A549 (cell line): ENCODE results near the gene METTL27. TPM values are rescaled to one million over a fixed set of nuclear protein-coding genes. Genes with fewer than 3 reads are reported as not detected.
"Not testable (repeated sequence)": the region's sequence is repeated elsewhere in the genome, so short reads cannot be mapped to it uniquely, and the experiment has no call there.

Experiments used
- ATAC-seq, 2 experiments: fragments of 200-7000 bp in 1 of 2; fragments of >200 bp in 1 of 2; cut with Nextera tagmentation in 1 of 2; cut with Tn5 transposase in 1 of 2; 3 replicates each; pipeline versions ENCODE4 v1.8.0 to v1.9.1; 2018 to 2020; ENCODE audit warnings: mild to moderate bottlenecking in 1 of 2, moderate library complexity in 1 of 2
- CTCF ChIA-PET: fragments of 300-600 bp; sonication (Branson Sonifier 250); formaldehyde crosslinking; extraction: SDS; loops from one replicate; lab custom pipeline; 2021; ENCODE audit warnings: antibody characterized with exemption, inconsistent platforms; lab: Yijun Ruan, JAX
- POLR2A ChIA-PET: fragments of 350-600 bp; formaldehyde crosslinking; extraction: SDS; loops from one replicate; lab custom pipeline; 2021; ENCODE audit warnings: antibody characterized with exemption, inconsistent platforms; lab: Yijun Ruan, JAX
- DNase-seq, 2 experiments: peaks; one replicate each; pipeline versions ENCODE4 v3.0.0 to v3.0.0-alpha.2; 2011 to 2016; ENCODE audit warnings: low read depth in 1 of 2, low spot score in 1 of 2
- FAIRE-seq: peaks from 2 replicates; lab custom pipeline; 2011; peaks lifted over from hg19 to GRCh38; lab: Jason Lieb, UNC
- H3K27ac ChIP-seq, 2 experiments: fragments of >200 bp; sonication (Bioruptor Twin); formaldehyde crosslinking; 3 replicates each; pipeline ENCODE4 v1.5.1; 2016 to 2017
- H3K4me1 ChIP-seq: fragments of >200 bp; sonication (Bioruptor Twin); formaldehyde crosslinking; 3 replicates; pipeline ENCODE4 v1.6.1; 2016
- H3K4me2 ChIP-seq: fragments of >200 bp; sonication (Bioruptor Twin); formaldehyde crosslinking; 3 replicates; pipeline ENCODE4 v1.6.1; 2016
- H3K4me3 ChIP-seq: fragments of >200 bp; sonication (Bioruptor Twin); formaldehyde crosslinking; 3 replicates; pipeline ENCODE4 v1.5.1; 2016
- H3K9me3 ChIP-seq: fragments of >200 bp; sonication (Bioruptor Twin); formaldehyde crosslinking; 3 replicates; pipeline ENCODE4 v1.6.1; 2016
- BHLHE40 ChIP-seq: IDR thresholded peaks from 2 replicates; pipeline ENCODE4 v1.6.1; 2012; ENCODE audit warnings: low read depth, low read length, inconsistent platforms
- CBX2 ChIP-seq: fragments of 200-600 bp; sonication (generic); IDR thresholded peaks from 2 replicates; pipeline ENCODE4 v1.6.1; 2016; ENCODE audit warnings: low read depth, mild to moderate bottlenecking, borderline replicate concordance
- CHD2 ChIP-seq: fragments of 150-350 bp; IDR thresholded peaks from 2 replicates; pipeline ENCODE4 v1.6.1; 2014; ENCODE audit warnings: low read length; ENCODE audit not compliant: partially characterized antibody
- FOSL2 ChIP-seq, 2 experiments: fragments of 450-650 bp in 1 of 2; fragments of >200 bp in 1 of 2; sonication (Bioruptor Twin) in 1 of 2; formaldehyde crosslinking; IDR thresholded peaks; 2 replicates each; pipeline versions ENCODE4 v1.5.0 to v1.6.1; 2016 to 2020; ENCODE audit warnings: mild to moderate bottlenecking in 1 of 2, moderate library complexity in 1 of 2
- FOXS1 ChIP-seq: fragments of 250-450 bp; sonication (Bioruptor Pico); IDR thresholded peaks from 2 replicates; pipeline ENCODE4 v1.5.0; 2020; ENCODE audit warnings: mild to moderate bottlenecking, moderate library complexity
- GATA3 ChIP-seq: IDR thresholded peaks from 2 replicates; pipeline ENCODE4 v1.6.1; 2012; ENCODE audit warnings: borderline replicate concordance
- HDAC2 ChIP-seq: fragments of 200-600 bp; sonication (generic); IDR thresholded peaks from 2 replicates; pipeline ENCODE4 v1.6.1; 2016
- HEYL ChIP-seq: fragments of 250-450 bp; sonication (Bioruptor Pico); IDR thresholded peaks from 2 replicates; pipeline ENCODE4 v1.8.0; 2021; ENCODE audit warnings: mild to moderate bottlenecking, moderate library complexity
- JUNB ChIP-seq: fragments of >200 bp; sonication (Bioruptor Twin); formaldehyde crosslinking; IDR thresholded peaks from 2 replicates; pipeline ENCODE4 v1.6.1; 2016
- KDM1A ChIP-seq: fragments of 200-600 bp; sonication (generic); IDR thresholded peaks from 2 replicates; pipeline ENCODE4 v1.6.1; 2016; ENCODE audit warnings: low read depth, mild to moderate bottlenecking
- MAFK ChIP-seq: fragments of 450-650 bp; IDR thresholded peaks from 2 replicates; pipeline ENCODE4 v1.6.1; 2014; ENCODE audit not compliant: partially characterized antibody
- MYC ChIP-seq: IDR thresholded peaks from 2 replicates; pipeline ENCODE4 v1.6.1; 2012; ENCODE audit warnings: mild to moderate bottlenecking, inconsistent platforms, low read length, improper control_type of control experiment, borderline replicate concordance
- NR3C1 ChIP-seq: fragments of >200 bp; sonication (Bioruptor Twin); formaldehyde crosslinking; IDR thresholded peaks from 3 replicates; pipeline ENCODE4 v1.6.1; 2017
- POLR2A ChIP-seq: IDR thresholded peaks from 2 replicates; pipeline ENCODE4 v1.6.1; 2012; ENCODE audit warnings: mild to moderate bottlenecking, low read length
- POLR2AphosphoS2 ChIP-seq: conservative IDR thresholded peaks from 2 replicates; pipeline ENCODE4 v1.6.1; 2012; ENCODE audit warnings: low read length, improper control_type of control experiment, inconsistent platforms
- RAD21 ChIP-seq, 2 experiments: fragments of >200 bp in 1 of 2; sonication (Bioruptor Twin) in 1 of 2; formaldehyde crosslinking in 1 of 2; IDR thresholded peaks in 1 of 2; conservative IDR thresholded peaks in 1 of 2; 2 replicates in 1 of 2; 3 replicates in 1 of 2; pipeline ENCODE4 v1.6.1; 2012 to 2018; ENCODE audit warnings: inconsistent platforms in 1 of 2
- RCOR1 ChIP-seq: fragments of 150-350 bp; IDR thresholded peaks from 2 replicates; pipeline ENCODE4 v1.6.1; 2014; ENCODE audit warnings: antibody characterized with exemption, low read length, low read depth
- RNF2 ChIP-seq: fragments of 200-600 bp; sonication (generic); IDR thresholded peaks from 2 replicates; pipeline ENCODE4 v1.6.1; 2016; ENCODE audit warnings: low read depth, mild to moderate bottlenecking, antibody characterized with exemption, moderate library complexity, borderline replicate concordance
- SREBF2 ChIP-seq: fragments of 450-650 bp; IDR thresholded peaks from 2 replicates; pipeline ENCODE4 v1.6.1; 2014; ENCODE audit warnings: mild to moderate bottlenecking, moderate library complexity
- TFCP2L1 ChIP-seq: fragments of 250-450 bp; sonication (Bioruptor Pico); IDR thresholded peaks from 2 replicates; pipeline ENCODE4 v1.5.0; 2021; ENCODE audit warnings: mild to moderate bottlenecking
- ZNF302 ChIP-seq: fragments of 250-450 bp; sonication (Bioruptor Pico); IDR thresholded peaks from 2 replicates; pipeline ENCODE4 v1.9.0; 2021; ENCODE audit warnings: inconsistent platforms, mild to moderate bottlenecking, moderate library complexity
- WGBS: methylation state at CpG from one replicate; pipeline ENCODE4 v1.1.6; 2017; ENCODE audit errors: missing lambda C conversion rate; 5-methylcytosine and 5-hydroxymethylcytosine counted together
- polyA plus RNA-seq, 4 experiments: library from polyadenylated mRNA; depleted of rRNA in 3 of 4; stranded (reverse); fragments of >200 nt; fragmentation: RNase III in 1 of 4; extraction: RNeasy Plus Mini Kit Qiagen cat#74134 plus additional on column Dnase treatment in 1 of 4; gene quantifications; 2 replicates in 3 of 4; 3 replicates in 1 of 4; pipeline ENCODE4 v1.2.3, GENCODE V29; 2011 to 2017
- TF ChIP-seq, protein P1 (sequence below): IDR thresholded peaks from 2 replicates; pipeline ENCODE4 v1.6.1; 2012
- TF ChIP-seq, protein P2 (sequence below): fragments of 200-600 bp; sonication (generic); IDR thresholded peaks from 2 replicates; pipeline ENCODE4 v1.6.1; 2016; ENCODE audit warnings: antibody characterized with exemption, mild to moderate bottlenecking, moderate library complexity

Gene METTL27
- polyA plus RNA-seq, 2 of the 4 experiments (the other 2 are of a cell fraction): 4.1 to 4.9 TPM

DNA sequence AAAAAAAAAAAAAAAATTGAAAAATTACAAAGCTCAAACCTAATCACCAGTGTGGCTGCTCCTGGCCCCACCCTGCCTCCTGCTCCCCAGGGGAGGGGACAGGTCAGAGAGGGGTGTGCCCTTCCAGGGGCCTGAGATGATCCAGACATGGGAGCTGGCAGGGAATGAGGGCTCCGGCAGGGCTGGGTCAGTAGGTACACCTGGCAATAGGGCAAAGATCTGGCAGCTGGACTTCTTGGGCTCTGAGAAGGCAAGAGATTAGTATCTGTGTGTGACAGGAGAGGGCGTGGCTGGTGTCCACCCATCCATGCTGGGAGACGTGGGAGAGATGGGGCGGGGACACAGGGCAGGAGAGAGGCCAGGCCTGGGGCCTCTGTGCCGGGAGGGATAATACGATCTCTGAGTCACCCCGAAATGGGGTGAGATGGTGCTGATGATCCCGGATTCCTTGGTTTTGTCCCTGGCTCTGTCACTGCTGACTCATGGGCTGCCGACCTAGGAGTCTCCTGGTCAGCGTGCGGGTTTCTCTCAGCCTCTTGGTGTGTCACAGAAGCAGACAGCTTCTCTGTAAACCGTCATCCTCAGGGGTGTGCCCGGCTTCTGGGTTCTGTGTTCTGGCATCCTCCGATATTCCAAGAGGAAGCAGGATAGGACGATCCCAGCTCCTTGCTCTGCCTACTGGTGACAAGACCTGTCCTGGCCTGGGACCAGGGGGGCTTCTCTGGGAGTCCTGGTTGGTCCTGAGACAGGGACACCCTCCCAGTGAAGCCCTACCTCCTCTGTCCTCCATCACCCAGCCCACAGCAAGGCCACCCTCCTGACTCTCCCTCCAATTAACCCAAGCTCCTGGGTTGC is 19.8 kb downstream of the METTL27 start (continued):
- TF ChIP-seq GATA3 (peak; percentile 69), FOSL2 (IDR thresholded peaks at IDR 0.05) (peak; percentile 50; the same call in 1 of the 2 replicates), FOSL2 (CRISPR knock-in tag; IDR thresholded peaks at IDR 0.05) (peak; percentile 93), MAFK (peak; percentile 87), FOXS1 (no peak), CHD2 (no peak), SREBF2 (no peak), POLR2A (no peak), NR3C1 (no peak), KDM1A (no peak)
- TF ChIP-seq, protein P1, sequence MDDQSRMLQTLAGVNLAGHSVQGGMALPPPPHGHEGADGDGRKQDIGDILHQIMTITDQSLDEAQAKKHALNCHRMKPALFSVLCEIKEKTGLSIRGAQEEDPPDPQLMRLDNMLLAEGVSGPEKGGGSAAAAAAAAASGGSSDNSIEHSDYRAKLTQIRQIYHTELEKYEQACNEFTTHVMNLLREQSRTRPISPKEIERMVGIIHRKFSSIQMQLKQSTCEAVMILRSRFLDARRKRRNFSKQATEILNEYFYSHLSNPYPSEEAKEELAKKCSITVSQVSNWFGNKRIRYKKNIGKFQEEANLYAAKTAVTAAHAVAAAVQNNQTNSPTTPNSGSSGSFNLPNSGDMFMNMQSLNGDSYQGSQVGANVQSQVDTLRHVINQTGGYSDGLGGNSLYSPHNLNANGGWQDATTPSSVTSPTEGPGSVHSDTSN: no peak
- TF ChIP-seq, protein P2, sequence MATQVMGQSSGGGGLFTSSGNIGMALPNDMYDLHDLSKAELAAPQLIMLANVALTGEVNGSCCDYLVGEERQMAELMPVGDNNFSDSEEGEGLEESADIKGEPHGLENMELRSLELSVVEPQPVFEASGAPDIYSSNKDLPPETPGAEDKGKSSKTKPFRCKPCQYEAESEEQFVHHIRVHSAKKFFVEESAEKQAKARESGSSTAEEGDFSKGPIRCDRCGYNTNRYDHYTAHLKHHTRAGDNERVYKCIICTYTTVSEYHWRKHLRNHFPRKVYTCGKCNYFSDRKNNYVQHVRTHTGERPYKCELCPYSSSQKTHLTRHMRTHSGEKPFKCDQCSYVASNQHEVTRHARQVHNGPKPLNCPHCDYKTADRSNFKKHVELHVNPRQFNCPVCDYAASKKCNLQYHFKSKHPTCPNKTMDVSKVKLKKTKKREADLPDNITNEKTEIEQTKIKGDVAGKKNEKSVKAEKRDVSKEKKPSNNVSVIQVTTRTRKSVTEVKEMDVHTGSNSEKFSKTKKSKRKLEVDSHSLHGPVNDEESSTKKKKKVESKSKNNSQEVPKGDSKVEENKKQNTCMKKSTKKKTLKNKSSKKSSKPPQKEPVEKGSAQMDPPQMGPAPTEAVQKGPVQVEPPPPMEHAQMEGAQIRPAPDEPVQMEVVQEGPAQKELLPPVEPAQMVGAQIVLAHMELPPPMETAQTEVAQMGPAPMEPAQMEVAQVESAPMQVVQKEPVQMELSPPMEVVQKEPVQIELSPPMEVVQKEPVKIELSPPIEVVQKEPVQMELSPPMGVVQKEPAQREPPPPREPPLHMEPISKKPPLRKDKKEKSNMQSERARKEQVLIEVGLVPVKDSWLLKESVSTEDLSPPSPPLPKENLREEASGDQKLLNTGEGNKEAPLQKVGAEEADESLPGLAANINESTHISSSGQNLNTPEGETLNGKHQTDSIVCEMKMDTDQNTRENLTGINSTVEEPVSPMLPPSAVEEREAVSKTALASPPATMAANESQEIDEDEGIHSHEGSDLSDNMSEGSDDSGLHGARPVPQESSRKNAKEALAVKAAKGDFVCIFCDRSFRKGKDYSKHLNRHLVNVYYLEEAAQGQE: no peak

DNA sequence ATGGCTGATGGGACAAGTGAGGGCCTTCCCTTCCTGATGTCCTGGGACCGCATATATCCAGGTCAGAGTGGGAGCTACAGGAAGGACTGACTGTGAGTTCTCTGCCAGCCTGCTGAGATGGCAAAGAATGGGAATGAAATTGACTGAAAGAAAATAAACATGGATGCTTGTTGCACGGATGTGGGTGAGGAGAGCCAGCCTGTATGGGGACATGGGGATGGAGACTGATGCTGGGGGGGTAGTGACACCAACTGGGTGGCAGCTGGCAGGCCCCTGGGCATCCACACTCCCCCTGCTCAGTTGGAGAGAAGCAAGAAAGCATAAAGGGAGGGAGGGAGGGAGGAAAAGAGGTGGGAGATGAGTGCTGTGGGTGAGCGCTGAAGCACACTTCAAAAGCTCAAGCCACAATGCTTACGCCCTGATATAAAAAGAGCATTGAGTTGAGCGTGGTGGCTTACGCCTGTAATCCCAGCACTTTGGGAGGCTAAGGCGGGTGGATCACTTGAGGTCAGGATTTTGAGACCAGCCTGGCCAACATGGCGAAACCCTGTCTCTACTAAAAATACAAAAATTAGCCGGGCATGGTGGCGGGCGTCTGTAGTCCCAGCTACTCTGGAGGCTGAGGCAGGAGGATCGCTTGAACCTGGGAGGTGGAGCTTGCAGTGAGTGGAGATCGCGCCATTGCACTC is 20.6 kb downstream of the METTL27 start:
- H3K4me1 ChIP-seq: peaks cover 25% of the 10 kb centered on the region
- H3K27ac ChIP-seq: peak overlapping the region; percentile 82 to 88
- ChIA-PET POLR2A (interaction anchor here (0.6 to 1.8 kb wide), 6 partner anchors 12 to 82 kb away, joined by 3 to 10 read pairs (median 5); partner anchors contain the start of genes ABHD11 and METTL27), CTCF (interaction anchor here (1.0 to 5.2 kb wide), 7 partner anchors 10 to 380 kb away, joined by 3 to 30 read pairs (median 6); no protein-coding TSS in a partner anchor)
- H3K9me3 ChIP-seq, H3K4me3 ChIP-seq, FAIRE-seq, DNase-seq, ATAC-seq: not testable (repeated sequence)
- 84% methylated on average over 14 of the region's 14 CpGs for WGBS
- H3K4me2 ChIP-seq: peak overlapping the region; percentile 74

DNA sequence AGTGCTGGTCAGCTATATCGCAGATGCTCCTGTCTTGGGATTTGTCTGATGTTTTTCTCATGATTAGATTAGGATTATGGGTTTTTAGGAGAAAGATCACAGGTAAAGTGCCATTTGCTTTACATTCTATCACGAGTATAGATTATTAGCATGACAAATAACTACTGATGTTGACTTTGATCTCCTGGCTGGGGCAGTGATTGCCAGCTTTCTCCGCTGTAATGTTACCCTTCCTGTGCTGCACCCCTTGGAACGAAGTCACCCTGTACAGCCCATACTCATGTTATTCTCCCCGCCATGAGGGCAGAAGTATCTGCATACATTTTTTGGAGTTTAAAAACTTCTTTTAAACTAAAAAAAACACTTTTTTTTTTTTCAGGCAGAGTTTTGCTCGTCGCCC is 22.3 kb downstream of the METTL27 start:
- no peak for FAIRE-seq
- ATAC-seq: no peak
- WGBS: 85% methylated on average over 7 of the region's 7 CpGs
- Histone ChIP-seq H3K4me2 (no peak overlapping the region), H3K4me1 (peaks cover 22% of the 10 kb centered on the region), H3K4me3 (no peak overlapping the region)
- no peak for DNase-seq
- TF ChIP-seq NR3C1: no peak
- no peak for TF ChIP-seq HEYL (CRISPR knock-in tag)
- no peak for TF ChIP-seq HDAC2
- TF ChIP-seq TFCP2L1 (CRISPR knock-in tag): no peak
- TF ChIP-seq FOSL2 (IDR thresholded peaks at IDR 0.05): no peak
- TF ChIP-seq FOSL2 (CRISPR knock-in tag; IDR thresholded peaks at IDR 0.05): no peak
- no peak for TF ChIP-seq CBX2
- TF ChIP-seq JUNB: no peak
- no peak for TF ChIP-seq POLR2AphosphoS2
- no peak for TF ChIP-seq RCOR1
- TF ChIP-seq ZNF302 (CRISPR knock-in tag): no peak
- TF ChIP-seq CHD2: no peak
- no peak for TF ChIP-seq BHLHE40
- no peak for TF ChIP-seq RNF2
- TF ChIP-seq GATA3: no peak
- no peak for TF ChIP-seq MYC
- no peak for TF ChIP-seq RAD21 (conservative IDR thresholded peaks at IDR 0.05 in 1 of 2, IDR thresholded peaks at IDR 0.05 in 1 of 2)
- TF ChIP-seq, all 56 proteins: peak for 0
- ChIA-PET CTCF (interaction anchor here (0.7 to 5.2 kb wide), 4 partner anchors 9 to 37 kb away, joined by 3 to 28 read pairs (median 5); no protein-coding TSS in a partner anchor), POLR2A (no interaction called here)
- Histone ChIP-seq H3K9me3 (no peaks in the 10 kb centered on the region), H3K27ac (no peak overlapping the region)
